ENCODE data around the gene KCNT1. TPM values are rescaled to one million over a fixed set of nuclear protein-coding genes. Genes with fewer than 3 reads are reported as not detected.

KCNT1 gene
- polyA plus RNA-seq, 10 donors: 2.8 to 13.6 (median 7.2) TPM

GRCh38 chr9:135745189-135745588 lies 43.2 kb downstream of the KCNT1 start:
- DNase-seq: no peak

GRCh38 chr9:135745686-135746324 lies 43.8 kb downstream of the KCNT1 start:
- DNase-seq: no peak

- no peak for DNase-seq
These were observed 44.6 kb downstream of the KCNT1 start for GRCh38 chr9:135746565-135746964.

GRCh38 chr9:135747311-135747710 lies 45.3 kb downstream of the KCNT1 start:
- no peak for DNase-seq

- no peak for DNase-seq
These were observed 46.7 kb downstream of the KCNT1 start for GRCh38 chr9:135748676-135749075.

GRCh38 chr9:135749171-135750045 lies 47.4 kb downstream of the KCNT1 start:
- DNase-seq: no peak

- no peak for DNase-seq
These were observed 48.8 kb downstream of the KCNT1 start for GRCh38 chr9:135750786-135751185.

GRCh38 chr9:135751501-135751900 lies 49.5 kb downstream of the KCNT1 start:
- DNase-seq: no peak

GRCh38 chr9:135752281-135753204 lies 50.6 kb downstream of the KCNT1 start:
- no peak for DNase-seq

- DNase-seq: no peak
These were observed 51.6 kb downstream of the KCNT1 start for GRCh38 chr9:135753391-135754105.

GRCh38 chr9:135756576-135756975 lies 54.6 kb downstream of the KCNT1 start:
- no peak for DNase-seq

- peak; percentile 34 to 64 (median 45) for DNase-seq
These were observed 55.4 kb downstream of the KCNT1 start for GRCh38 chr9:135757356-135757755.

GRCh38 chr9:135758056-135758455 lies 56.1 kb downstream of the KCNT1 start:
- DNase-seq: no peak

GRCh38 chr9:135758870-135759269 lies 56.9 kb downstream of the KCNT1 start:
- DNase-seq: no peak

GRCh38 chr9:135759676-135760300 lies 57.8 kb downstream of the KCNT1 start:
- DNase-seq: no peak

GRCh38 chr9:135760465-135760864 lies 58.5 kb downstream of the KCNT1 start:
- DNase-seq: no peak

- no peak for DNase-seq
These were observed 59.3 kb downstream of the KCNT1 start for GRCh38 chr9:135761150-135761844.

GRCh38 chr9:135761845-135762168 lies 59.8 kb downstream of the KCNT1 start:
- DNase-seq: no peak

GRCh38 chr9:135762921-135763320 lies 60.9 kb downstream of the KCNT1 start:
- DNase-seq: no peak

GRCh38 chr9:135763716-135764446 lies 61.9 kb downstream of the KCNT1 start:
- DNase-seq: no peak

Data from muscle of back (tissue), 11 donors.